GM12878 (cell line): ENCODE results near the gene PPBP. TPM values are rescaled to one million over a fixed set of nuclear protein-coding genes. Genes with fewer than 3 reads are reported as not detected.

Experiments
- ATAC-seq: fragments of 200-7000 bp; cut with Tn5 transposase; 3 replicates; pipeline ENCODE4 v1.9.1; 2020; ENCODE audit warnings: mild to moderate bottlenecking, moderate library complexity
- BruUV-seq: library from RNA; stranded (reverse); fragments of 400-500 nt; replicated peaks from 2 replicates; lab custom pipeline; 2021; lab: Mats Ljungman, UMichigan
- CTCF ChIA-PET: fragments of 300-600 bp; sonication (Branson Sonifier 250); formaldehyde crosslinking; extraction: SDS; loops from one replicate; lab custom pipeline; 2021; ENCODE audit warnings: inconsistent platforms; lab: Yijun Ruan, JAX
- POLR2A ChIA-PET: fragments of 350-600 bp; formaldehyde crosslinking; extraction: SDS; loops from one replicate; lab custom pipeline; 2021; ENCODE audit warnings: inconsistent platforms; lab: Charles Lee
- RAD21 ChIA-PET: fragments of 300-600 bp; sonication (Branson Sonifier 250); formaldehyde crosslinking; loops from one replicate; lab custom pipeline; 2023; ENCODE audit warnings: antibody characterized with exemption; ENCODE audit not compliant: unreplicated experiment; lab: Charles Lee
- SMC1A ChIA-PET: fragments of 300-600 bp; sonication (Branson Sonifier 250); formaldehyde crosslinking; loops from one replicate; lab custom pipeline; 2023; ENCODE audit not compliant: unreplicated experiment, uncharacterized antibody; lab: Charles Lee
- DNase-seq: peaks from one replicate; pipeline ENCODE4 v3.0.0-alpha.2; 2011; ENCODE audit warnings: low read depth, low spot score
- FAIRE-seq: peaks from 3 replicates; lab custom pipeline; 2011; peaks lifted over from hg19 to GRCh38; lab: Jason Lieb, UNC
- H2AFZ ChIP-seq: 2 replicates; pipeline ENCODE4 v1.6.0; 2011; ENCODE audit warnings: low read depth, low read length, control low read depth; ENCODE audit not compliant: control insufficient read depth
- H3K27ac ChIP-seq: 2 replicates; pipeline ENCODE4 v1.5.1; 2011; ENCODE audit warnings: control low read depth; ENCODE audit not compliant: control insufficient read depth, insufficient read depth
- H3K27me3 ChIP-seq, 2 experiments: replicated peaks in 1 of 2; 2 replicates each; pipeline versions ENCODE4 v1.6.0 to v1.6.1; 2011; ENCODE audit warnings: low read length in 1 of 2; ENCODE audit not compliant: control insufficient read depth in 2 of 2, insufficient read depth in 2 of 2
- H3K36me3 ChIP-seq, 2 experiments: 2 replicates each; pipeline ENCODE4 v1.5.1; 2011; ENCODE audit warnings: low read length in 1 of 2; ENCODE audit not compliant: control insufficient read depth in 2 of 2, insufficient read depth in 2 of 2
- H3K4me1 ChIP-seq: 2 replicates; pipeline ENCODE4 v1.6.1; 2011; ENCODE audit warnings: mild to moderate bottlenecking, low read length, moderate library complexity, mixed read lengths; ENCODE audit not compliant: control insufficient read depth, insufficient read depth
- H3K4me2 ChIP-seq: 2 replicates; pipeline ENCODE4 v1.6.0; 2011; ENCODE audit warnings: control low read depth; ENCODE audit not compliant: control insufficient read depth, insufficient read depth
- H3K4me3 ChIP-seq: fragments of 200-600 bp; sonication (generic); 2 replicates; pipeline ENCODE4 v1.5.1; 2016
- H3K79me2 ChIP-seq: 2 replicates; pipeline ENCODE4 v1.6.0; 2011; ENCODE audit warnings: low read length; ENCODE audit not compliant: control insufficient read depth, insufficient read depth
- H3K9ac ChIP-seq: 2 replicates; pipeline ENCODE4 v1.8.0; 2011; ENCODE audit warnings: low read length, control low read depth, mixed read lengths; ENCODE audit not compliant: control insufficient read depth, insufficient read depth
- H3K9me3 ChIP-seq: replicated peaks from 3 replicates; pipeline ENCODE4 v1.5.1; 2011; ENCODE audit warnings: mild to moderate bottlenecking, low read length; ENCODE audit not compliant: control insufficient read depth, insufficient read depth
- H4K20me1 ChIP-seq: 2 replicates; pipeline ENCODE4 v1.6.0; 2011; ENCODE audit not compliant: control insufficient read depth, insufficient read depth
- BCL11A ChIP-seq: IDR thresholded peaks from 2 replicates; pipeline ENCODE4 v1.6.1; 2011; ENCODE audit warnings: low read depth, low read length
- CEBPZ ChIP-seq: fragments of 150-350 bp; IDR thresholded peaks from 2 replicates; pipeline ENCODE4 v1.6.1; 2016; ENCODE audit warnings: low read depth, low read length
- CHD4 ChIP-seq: fragments of 200-600 bp; sonication (generic); IDR thresholded peaks from 2 replicates; pipeline ENCODE4 v1.6.1; 2016; ENCODE audit warnings: mild to moderate bottlenecking
- GABPA ChIP-seq: IDR thresholded peaks from 2 replicates; pipeline ENCODE4 v1.6.1; 2014; ENCODE audit warnings: antibody characterized with exemption, low read depth, mild to moderate bottlenecking, inconsistent platforms
- HDGF ChIP-seq: fragments of 450-650 bp; IDR thresholded peaks from 2 replicates; pipeline ENCODE4 v1.6.1; 2016; ENCODE audit warnings: antibody characterized with exemption
- MTA2 ChIP-seq: fragments of 450-650 bp; IDR thresholded peaks from 2 replicates; pipeline ENCODE4 v1.6.1; 2016; ENCODE audit warnings: low read depth, mild to moderate bottlenecking, moderate library complexity
- NBN ChIP-seq: fragments of 450-650 bp; IDR thresholded peaks from 2 replicates; pipeline ENCODE4 v1.6.1; 2016
- NFYA ChIP-seq: IDR thresholded peaks from 2 replicates; pipeline ENCODE4 v1.6.1; 2011; ENCODE audit warnings: low read depth, mild to moderate bottlenecking, low read length, improper control_type of control experiment, borderline replicate concordance
- NRF1 ChIP-seq: conservative IDR thresholded peaks from 2 replicates; pipeline ENCODE4 v1.6.1; 2011; ENCODE audit warnings: mild to moderate bottlenecking, low read depth, low read length, improper control_type of control experiment
- PBX3 ChIP-seq: IDR thresholded peaks from 2 replicates; pipeline ENCODE4 v1.6.1; 2011; ENCODE audit warnings: mild to moderate bottlenecking, low read depth, low read length, moderate library complexity; ENCODE audit not compliant: insufficient replicate concordance
- RAD21 ChIP-seq: IDR thresholded peaks from 2 replicates; pipeline ENCODE4 v1.6.1; 2011; ENCODE audit warnings: mild to moderate bottlenecking, low read depth, low read length, moderate library complexity; ENCODE audit not compliant: insufficient read depth
- RELA ChIP-seq: fragments of 450-650 bp; IDR thresholded peaks from 2 replicates; pipeline ENCODE4 v1.8.0; 2014; ENCODE audit warnings: borderline replicate concordance; ENCODE audit not compliant: partially characterized antibody
- RFX5 ChIP-seq: IDR thresholded peaks from 2 replicates; pipeline ENCODE4 v1.6.1; 2011; ENCODE audit warnings: low read depth, low read length, improper control_type of control experiment
- SMC3 ChIP-seq: IDR thresholded peaks from 2 replicates; pipeline ENCODE4 v1.6.1; 2011; ENCODE audit warnings: low read length, improper control_type of control experiment, borderline replicate concordance
- SUPT20H ChIP-seq: IDR thresholded peaks from 2 replicates; pipeline ENCODE4 v1.6.1; 2011; ENCODE audit warnings: low read depth, mild to moderate bottlenecking, low read length, moderate library complexity, borderline replicate concordance; ENCODE audit not compliant: control insufficient read depth
- SUZ12 ChIP-seq: fragments of 200-600 bp; sonication (generic); IDR thresholded peaks from one replicate; pipeline ENCODE4 v1.6.1; 2018; ENCODE audit warnings: antibody characterized with exemption, mild to moderate bottlenecking; ENCODE audit not compliant: unreplicated experiment
- ZBED1 ChIP-seq: IDR thresholded peaks from 2 replicates; pipeline ENCODE4 v1.6.1; 2016; ENCODE audit warnings: borderline replicate concordance
- WGBS: methylation state at CpG from one replicate; pipeline ENCODE4 v1.1.6; 2016; ENCODE audit warnings: low lambda C conversion rate; ENCODE audit not compliant: insufficient replicate concordance, insufficient coverage; ENCODE audit errors: missing lambda C conversion rate; 5-methylcytosine and 5-hydroxymethylcytosine counted together
- in situ Hi-C: fragments of 300-500 bp; cut with MboI; formaldehyde crosslinking; loops from 9 replicates; pipeline ENCODE4 v1.14.3; 2018; ENCODE audit warnings: mixed read lengths
- intact Hi-C: fragments of 100-400 bp; cut with micrococcal nuclease; formaldehyde crosslinking; loops from one replicate; pipeline ENCODE4 v1.14.2; 2022; ENCODE audit not compliant: unreplicated experiment
- polyA plus RNA-seq, 11 experiments: library from polyadenylated mRNA; depleted of rRNA in 4 of 11; unstranded in 6 of 11; stranded (reverse) in 5 of 11; fragments of >200 nt; fragmentation: Nextera tagmentation in 4 of 11; fragmentation: Illumina TruSeq in 1 of 11; extraction: Ambion mirVana in 4 of 11; extraction: Trizol in 1 of 11; gene quantifications; 1 replicate in 1 of 11; 2 replicates in 10 of 11; pipeline versions ENCODE4 v1.2.1 to v1.2.3, GENCODE V29; 2011 to 2016; ENCODE audit warnings: inconsistent platforms in 2 of 11, missing spikeins in 2 of 11, low read depth in 1 of 11
- total RNA-seq, 4 experiments: library from RNA; depleted of rRNA in 3 of 4; stranded (reverse); fragments of >200 nt in 3 of 4; fragmentation: Illumina TruSeq in 1 of 4; extraction: Trizol in 1 of 4; gene quantifications; 2 replicates each; pipeline versions ENCODE4 v1.2.1 to v1.2.3, GENCODE V29; 2013 to 2021

Gene PPBP
- total and polyA plus RNA-seq, 10 of the 15 experiments (the other 5 are each of a cell fraction or from before 2014, with no cell fraction given) = not detected

DNA sequence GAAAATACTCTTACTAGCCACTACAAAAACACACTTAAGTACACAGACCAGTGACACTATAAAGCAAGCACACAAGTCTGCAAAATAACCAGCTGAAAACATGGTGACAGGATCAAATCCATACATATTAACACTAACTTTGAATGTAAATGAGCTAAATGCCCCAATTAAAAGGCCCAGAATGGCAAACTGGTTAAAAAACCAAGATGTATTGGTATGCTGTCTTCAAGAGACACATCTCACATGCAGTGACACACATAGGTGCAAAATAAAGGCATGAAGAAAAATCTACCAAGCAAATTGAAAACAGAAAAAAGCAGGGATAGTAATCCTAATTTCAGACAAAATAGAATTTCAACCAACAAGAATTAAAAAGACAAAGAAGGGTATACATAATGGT, 17.0 kb downstream of the PPBP start:
- H3K9ac ChIP-seq = no peak overlapping the region
- no peaks in the 10 kb centered on the region for H3K79me2 ChIP-seq
- H3K4me2 ChIP-seq = no peak overlapping the region
- H3K36me3 ChIP-seq = no peaks in the 10 kb centered on the region
- no peaks in the 10 kb centered on the region; a peak in 1 of 4 replicates for H3K27me3 ChIP-seq
- TF ChIP-seq RAD21 (no peak), SMC3 (no peak), BCL11A (no peak), SUZ12 (no peak), RELA (no peak), RFX5 (no peak), NRF1 (no peak), ZBED1 (no peak)
- H3K9me3 ChIP-seq = no peaks in the 10 kb centered on the region
- no peak overlapping the region for H3K27ac ChIP-seq
- SMC1A ChIA-PET = no interaction called here
- no peaks in the 10 kb centered on the region for H3K4me1 ChIP-seq
- no TSS peak for BruUV-seq
- no peak overlapping the region for H2AFZ ChIP-seq
- no peaks in the 10 kb centered on the region for H4K20me1 ChIP-seq
- FAIRE-seq = no peak
- in situ Hi-C loops (no loop called here), intact Hi-C loops (no loop called here)
- POLR2A ChIA-PET = no interaction called here
- DNase-seq = no peak
- RAD21 ChIA-PET = no interaction called here
- no peak for ATAC-seq
- CTCF ChIA-PET = no interaction called here
- H3K4me3 ChIP-seq = no peak overlapping the region

DNA sequence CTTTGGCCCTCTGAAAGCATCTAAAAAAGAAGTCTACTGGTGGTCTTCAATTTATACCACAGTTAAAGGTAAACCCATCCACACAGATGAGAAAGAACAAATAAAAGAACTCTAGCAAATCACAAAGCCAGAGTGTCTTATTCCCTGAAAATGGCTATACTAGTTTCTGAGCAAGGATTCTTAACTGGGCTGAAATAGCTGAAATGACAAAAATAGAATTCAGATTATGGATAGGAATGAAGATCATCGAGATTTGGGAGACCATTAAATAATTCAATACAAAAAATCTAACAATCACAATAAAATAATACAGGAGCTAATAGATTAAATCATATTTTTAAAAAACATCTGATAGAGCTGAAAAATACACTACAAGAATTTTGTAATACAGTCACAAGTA, 18.0 kb downstream of the PPBP start:
- FAIRE-seq (no peak), DNase-seq (no peak), ATAC-seq (no peak)
- ChIA-PET RAD21 (no interaction called here), POLR2A (no interaction called here), CTCF (no interaction called here), SMC1A (interaction anchor here (0.6 kb wide), 1 partner anchor 386 kb away, joined by 3 read pairs; no protein-coding TSS in a partner anchor)
- no peaks in the 10 kb centered on the region for H3K79me2 ChIP-seq
- 0% methylated on average over 1 of the region's 1 CpG for WGBS
- H2AFZ ChIP-seq = no peak overlapping the region
- no peaks in the 10 kb centered on the region for H3K36me3 ChIP-seq
- no peak overlapping the region for H3K4me2 ChIP-seq
- no peaks in the 10 kb centered on the region for H3K9me3 ChIP-seq
- no peaks in the 10 kb centered on the region; a peak in 1 of 4 replicates for H3K27me3 ChIP-seq
- no peak overlapping the region for H3K4me3 ChIP-seq
- no peak overlapping the region for H3K9ac ChIP-seq
- no peak overlapping the region for H3K27ac ChIP-seq
- BruUV-seq = no TSS peak
- no peaks in the 10 kb centered on the region for H4K20me1 ChIP-seq
- in situ Hi-C loops (no loop called here), intact Hi-C loops (no loop called here)
- H3K4me1 ChIP-seq = no peaks in the 10 kb centered on the region
- TF ChIP-seq HDGF (no peak), SUPT20H (no peak), NBN (no peak), GABPA (no peak), NFYA (no peak), MTA2 (no peak), CHD4 (no peak), CEBPZ (no peak), PBX3 (no peak)
